Right lobe of liver (tissue), 4 donors: ENCODE results near the gene ACP1.

Experiments
- CTCF ChIP-seq, 4 donors: fragments of 200-600 bp in 3 of 4; fragments of 450-650 bp in 1 of 4; IDR thresholded peaks; one replicate each; pipeline versions ENCODE4 v1.5.1 to v1.8.0; 2016 to 2022; ENCODE audit warnings: antibody characterized with exemption in 4 of 4, mild to moderate bottlenecking in 2 of 4
- POLR2A ChIP-seq: fragments of 450-650 bp; IDR thresholded peaks from one replicate; pipeline ENCODE4 v1.6.1; 2017; ENCODE audit warnings: antibody characterized with exemption, mild to moderate bottlenecking
- donor health status: DM: no; HTN: no; CAD: no.
- donor health status: DM: no; HTN: no; CAD: no.
- donor health status: DM: no; HTN: yes; CAD: no.

- no peak for TF ChIP-seq CTCF (IDR thresholded peaks at IDR 0.05)
- TF ChIP-seq POLR2A, result no peak
Observed at GRCh38 chr2:305366-305765, 40.6 kb downstream of the ACP1 start.
